NCI-H82 treated with DMSO at 0.1 percent for 48 hours (cell line): Measurements from ENCODE around the gene PKD2.
"Not testable (repeated sequence)": the region's sequence is repeated elsewhere in the genome, so short reads cannot be mapped to it uniquely, and the experiment has no call there.

Source experiments
- DNase-seq: peaks from one replicate; lab custom pipeline; 2025; ENCODE audit not compliant: unreplicated experiment; lab: John Stamatoyannopoulos, UW

The PKD2 gene

DNA sequence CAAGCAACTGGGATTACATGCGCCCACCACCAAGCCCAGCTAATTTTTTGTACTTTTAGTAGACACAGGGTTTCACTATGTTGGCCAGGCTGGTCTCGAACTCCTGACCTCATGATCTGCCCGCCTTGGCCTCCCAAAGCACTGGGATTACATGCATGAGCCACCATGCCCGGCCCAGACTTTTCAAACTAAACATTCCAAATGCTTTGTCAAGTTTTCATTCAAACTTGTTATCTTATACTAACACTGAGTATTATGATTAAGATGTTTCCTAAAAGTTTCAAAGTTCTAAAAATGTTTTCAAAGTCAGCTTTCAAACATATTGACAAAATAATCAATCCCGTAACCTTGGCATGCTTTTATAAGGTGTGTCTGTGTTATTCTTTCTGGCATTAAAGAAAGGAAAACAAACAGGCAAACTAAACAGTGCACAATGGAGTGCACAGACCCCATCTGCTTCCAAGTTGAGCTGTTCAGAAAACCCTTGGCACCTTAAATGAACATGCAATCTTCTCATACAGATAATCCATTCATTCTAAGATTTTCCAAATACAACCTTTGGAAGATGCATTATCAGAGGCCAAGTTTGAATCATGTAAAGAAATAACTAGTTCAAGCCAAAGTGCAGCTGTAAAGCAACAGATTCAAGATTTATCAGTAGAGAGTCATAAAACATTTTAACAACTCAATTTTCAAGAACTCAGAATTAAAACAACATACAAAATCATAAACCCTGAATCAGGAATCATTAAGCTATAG is 101.9 kb downstream of the PKD2 start:
- no peak for DNase-seq

GRCh38 chr4:88110826-88111225 is 103.4 kb downstream of the PKD2 start:
- DNase-seq, result no peak

- no peak for DNase-seq
These were observed 105.4 kb downstream of the PKD2 start for GRCh38 chr4:88112856-88113255.

DNA sequence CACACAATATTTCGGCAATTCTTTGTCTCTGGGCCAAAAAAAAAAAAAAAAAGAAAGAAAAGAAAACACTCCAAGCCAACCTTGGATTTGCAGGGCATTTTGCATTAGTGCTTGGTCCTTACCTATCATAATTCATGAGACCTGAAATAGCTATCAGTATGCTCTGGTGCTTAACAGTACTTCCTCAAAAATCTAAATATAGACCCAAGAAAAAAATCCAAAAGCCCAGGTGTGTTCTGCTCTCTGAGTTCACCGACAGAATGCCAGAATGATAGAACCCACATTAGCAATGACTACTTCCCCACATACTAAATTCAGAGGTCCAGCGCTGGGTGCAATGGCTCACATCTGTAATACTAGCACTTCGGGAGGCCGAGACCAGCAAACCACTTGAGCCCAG is 108.2 kb downstream of the PKD2 start:
- no peak for DNase-seq

DNA sequence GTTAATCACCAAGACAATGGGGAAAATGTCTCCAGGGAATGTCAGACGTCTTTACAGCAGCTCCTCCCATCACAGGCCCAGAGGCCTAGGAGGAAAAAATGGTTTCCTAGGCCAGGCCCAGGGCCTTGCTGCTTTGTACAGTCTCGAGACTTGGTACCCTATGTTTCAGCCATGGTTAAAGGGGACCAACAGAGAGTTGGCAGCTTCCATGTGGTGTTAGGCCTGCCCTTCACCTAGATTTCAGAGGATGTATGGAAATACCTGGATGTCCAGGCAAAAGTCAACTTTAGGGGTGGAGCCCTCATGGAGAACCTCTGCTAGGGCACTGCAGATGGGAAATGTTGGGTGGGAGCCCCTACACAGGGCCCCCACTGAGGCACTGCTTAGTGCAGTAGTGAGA is 112.5 kb downstream of the PKD2 start:
- no peak for DNase-seq

- DNase-seq, result not testable (repeated sequence)
These were observed 114.8 kb downstream of the PKD2 start for GRCh38 chr4:88122260-88122659.
